A549 (cell line): ENCODE results near the gene MRPS18B. TPM values are rescaled to one million over a fixed set of nuclear protein-coding genes. Genes with fewer than 3 reads are reported as not detected.
"Not testable (repeated sequence)": the region's sequence is repeated elsewhere in the genome, so short reads cannot be mapped to it uniquely, and the experiment has no call there.

Experiments
- ATAC-seq, 2 experiments: fragments of 200-7000 bp in 1 of 2; fragments of >200 bp in 1 of 2; cut with Nextera tagmentation in 1 of 2; cut with Tn5 transposase in 1 of 2; 3 replicates each; pipeline versions ENCODE4 v1.8.0 to v1.9.1; 2018 to 2020; ENCODE audit warnings: mild to moderate bottlenecking in 1 of 2, moderate library complexity in 1 of 2
- CTCF ChIA-PET: fragments of 300-600 bp; sonication (Branson Sonifier 250); formaldehyde crosslinking; extraction: SDS; loops from one replicate; lab custom pipeline; 2021; ENCODE audit warnings: antibody characterized with exemption, inconsistent platforms; lab: Yijun Ruan, JAX
- POLR2A ChIA-PET: fragments of 350-600 bp; formaldehyde crosslinking; extraction: SDS; loops from one replicate; lab custom pipeline; 2021; ENCODE audit warnings: antibody characterized with exemption, inconsistent platforms; lab: Yijun Ruan, JAX
- DNase-seq, 2 experiments: peaks; one replicate each; pipeline versions ENCODE4 v3.0.0 to v3.0.0-alpha.2; 2011 to 2016; ENCODE audit warnings: low read depth in 1 of 2, low spot score in 1 of 2
- FAIRE-seq: peaks from 2 replicates; lab custom pipeline; 2011; peaks lifted over from hg19 to GRCh38; lab: Jason Lieb, UNC
- H3K27ac ChIP-seq, 2 experiments: fragments of >200 bp; sonication (Bioruptor Twin); formaldehyde crosslinking; 3 replicates each; pipeline ENCODE4 v1.5.1; 2016 to 2017
- H3K4me1 ChIP-seq: fragments of >200 bp; sonication (Bioruptor Twin); formaldehyde crosslinking; 3 replicates; pipeline ENCODE4 v1.6.1; 2016
- H3K4me2 ChIP-seq: fragments of >200 bp; sonication (Bioruptor Twin); formaldehyde crosslinking; 3 replicates; pipeline ENCODE4 v1.6.1; 2016
- H3K4me3 ChIP-seq: fragments of >200 bp; sonication (Bioruptor Twin); formaldehyde crosslinking; 3 replicates; pipeline ENCODE4 v1.5.1; 2016
- H3K9me3 ChIP-seq: fragments of >200 bp; sonication (Bioruptor Twin); formaldehyde crosslinking; 3 replicates; pipeline ENCODE4 v1.6.1; 2016
- BCL3 ChIP-seq: fragments of >200 bp; sonication (Bioruptor Twin); formaldehyde crosslinking; IDR thresholded peaks from 3 replicates; pipeline ENCODE4 v1.6.1; 2016
- CEBPB ChIP-seq, 2 experiments: fragments of >200 bp in 1 of 2; sonication (Bioruptor Twin) in 1 of 2; formaldehyde crosslinking in 1 of 2; IDR thresholded peaks; 2 replicates each; pipeline ENCODE4 v1.6.1; 2012 to 2016
- CHD2 ChIP-seq: fragments of 150-350 bp; IDR thresholded peaks from 2 replicates; pipeline ENCODE4 v1.6.1; 2014; ENCODE audit warnings: low read length; ENCODE audit not compliant: partially characterized antibody
- CHD4 ChIP-seq: fragments of 200-600 bp; sonication (generic); IDR thresholded peaks from 2 replicates; pipeline ENCODE4 v1.6.1; 2016; ENCODE audit warnings: antibody characterized with exemption, mild to moderate bottlenecking, borderline replicate concordance
- E2F6 ChIP-seq: IDR thresholded peaks from 2 replicates; pipeline ENCODE4 v1.6.1; 2012; ENCODE audit warnings: low read depth, borderline replicate concordance
- EHF ChIP-seq: fragments of 250-450 bp; sonication (Bioruptor Pico); IDR thresholded peaks from 2 replicates; pipeline ENCODE4 v1.5.0; 2020; ENCODE audit warnings: mild to moderate bottlenecking
- EHMT2 ChIP-seq: fragments of 200-600 bp; sonication (generic); IDR thresholded peaks from 2 replicates; pipeline ENCODE4 v1.6.1; 2016; ENCODE audit warnings: antibody characterized with exemption, low read depth, mild to moderate bottlenecking, moderate library complexity
- ELK1 ChIP-seq: fragments of 150-350 bp; IDR thresholded peaks from 2 replicates; pipeline ENCODE4 v1.6.1; 2014; ENCODE audit warnings: low read depth, mild to moderate bottlenecking, low read length
- HDAC2 ChIP-seq: fragments of 200-600 bp; sonication (generic); IDR thresholded peaks from 2 replicates; pipeline ENCODE4 v1.6.1; 2016
- HOXA7 ChIP-seq: fragments of 250-450 bp; sonication (Bioruptor Pico); IDR thresholded peaks from 2 replicates; pipeline ENCODE4 v1.5.0; 2020; ENCODE audit warnings: mild to moderate bottlenecking, moderate library complexity
- HOXB13 ChIP-seq: fragments of 250-450 bp; sonication (Bioruptor Pico); IDR thresholded peaks from 2 replicates; pipeline ENCODE4 v1.5.0; 2020; ENCODE audit warnings: low read depth, mild to moderate bottlenecking, moderate library complexity
- KDM5A ChIP-seq: fragments of 200-600 bp; sonication (generic); IDR thresholded peaks from 2 replicates; pipeline ENCODE4 v1.6.1; 2016; ENCODE audit warnings: antibody characterized with exemption, mild to moderate bottlenecking
- NFE2L2 ChIP-seq: fragments of 150-350 bp; conservative IDR thresholded peaks from 2 replicates; pipeline ENCODE4 v1.6.1; 2014; ENCODE audit warnings: low read length
- PHF8 ChIP-seq: fragments of 200-600 bp; sonication (generic); IDR thresholded peaks from 2 replicates; pipeline ENCODE4 v1.6.1; 2016; ENCODE audit warnings: low read depth, mild to moderate bottlenecking, antibody characterized with exemption, moderate library complexity, borderline replicate concordance
- RFX5 ChIP-seq: fragments of 450-650 bp; IDR thresholded peaks from 2 replicates; pipeline ENCODE4 v1.7.1; 2014; ENCODE audit warnings: antibody characterized with exemption, mild to moderate bottlenecking, moderate library complexity
- SMC3 ChIP-seq: fragments of >200 bp; sonication (Bioruptor Twin); formaldehyde crosslinking; IDR thresholded peaks from 3 replicates; pipeline ENCODE4 v1.6.1; 2018; ENCODE audit warnings: inconsistent platforms
- TP53 ChIP-seq: fragments of 250-450 bp; sonication (Bioruptor Pico); IDR thresholded peaks from 2 replicates; pipeline ENCODE4 v1.5.0; 2021; ENCODE audit warnings: mild to moderate bottlenecking, moderate library complexity
- ZSCAN20 ChIP-seq: fragments of 250-450 bp; sonication (Bioruptor Pico); IDR thresholded peaks from 2 replicates; pipeline ENCODE4 v1.8.0; 2022; ENCODE audit warnings: mild to moderate bottlenecking, moderate library complexity
- WGBS: methylation state at CpG from one replicate; pipeline ENCODE4 v1.1.6; 2017; ENCODE audit errors: missing lambda C conversion rate; 5-methylcytosine and 5-hydroxymethylcytosine counted together
- polyA plus RNA-seq, 4 experiments: library from polyadenylated mRNA; depleted of rRNA in 3 of 4; stranded (reverse); fragments of >200 nt; fragmentation: RNase III in 1 of 4; extraction: RNeasy Plus Mini Kit Qiagen cat#74134 plus additional on column Dnase treatment in 1 of 4; gene quantifications; 2 replicates in 3 of 4; 3 replicates in 1 of 4; pipeline ENCODE4 v1.2.3, GENCODE V29; 2011 to 2017

MRPS18B gene
- polyA plus RNA-seq, 2 of the 4 experiments (the other 2 are of a cell fraction), result 85.3 to 91.1 TPM

GRCh38 chr6:30657454-30657853 lies 39.8 kb downstream of the MRPS18B start (continued):
- no peak for TF ChIP-seq BCL3
- no peak for TF ChIP-seq RFX5
- TF ChIP-seq HOXB13 (CRISPR knock-in tag), result no peak
- TF ChIP-seq PHF8, result no peak

- H3K4me1 ChIP-seq, H3K9me3 ChIP-seq, H3K4me3 ChIP-seq, DNase-seq, H3K27ac ChIP-seq, FAIRE-seq, POLR2A ChIA-PET, H3K4me2 ChIP-seq, ATAC-seq: not testable (repeated sequence)
- 88% methylated on average over 3 of the region's 5 CpGs for WGBS
- CTCF ChIA-PET, result interaction anchor here (1.4 kb wide), 1 partner anchor 21 kb away, joined by 4 read pairs; no protein-coding TSS in a partner anchor
These were observed 40.3 kb downstream of the MRPS18B start for GRCh38 chr6:30657922-30658321.

GRCh38 chr6:30664994-30665767 lies 47.5 kb downstream of the MRPS18B start:
- DNase-seq (no peak), FAIRE-seq (no peak), ATAC-seq (no peak)
- ChIA-PET CTCF (interaction anchor here (0.7 to 1.9 kb wide), 8 partner anchors 7 to 120 kb away, joined by 3 to 12 read pairs (median 4); partner anchors contain the start of gene DHX16), POLR2A (no interaction called here)
- Histone ChIP-seq H3K4me3 (no peak overlapping the region), H3K27ac (no peak overlapping the region), H3K4me1 (no peaks in the 10 kb centered on the region), H3K9me3 (no peaks in the 10 kb centered on the region), H3K4me2 (no peak overlapping the region)
- TF ChIP-seq CEBPB (IDR thresholded peaks at IDR 0.05) (no peak), CHD2 (no peak), PHF8 (no peak), NFE2L2 (no peak), KDM5A (no peak), ELK1 (no peak), CHD4 (no peak), SMC3 (no peak), ZSCAN20 (CRISPR knock-in tag) (no peak), EHMT2 (no peak), E2F6 (no peak), TP53 (CRISPR knock-in tag) (no peak), EHF (CRISPR knock-in tag) (no peak), HOXA7 (CRISPR knock-in tag) (no peak), HDAC2 (no peak)
- WGBS, result 95% methylated on average over 34 of the region's 34 CpGs

GRCh38 chr6:30666300-30666699 lies 48.7 kb downstream of the MRPS18B start:
- ATAC-seq, POLR2A ChIA-PET: not testable (repeated sequence)
- 75% methylated on average over 2 of the region's 2 CpGs for WGBS

More at GRCh38 chr6:30666300-30666699, 48.7 kb downstream of the MRPS18B start:
- CTCF ChIA-PET, result interaction anchor here (1.3 to 1.9 kb wide), 2 partner anchors 13 to 56 kb away, joined by 5 to 12 read pairs; no protein-coding TSS in a partner anchor
- not testable (repeated sequence) for H3K4me2 ChIP-seq, FAIRE-seq, H3K4me1 ChIP-seq, H3K4me3 ChIP-seq, DNase-seq, H3K9me3 ChIP-seq, H3K27ac ChIP-seq
